ENCODE results near the gene PRKG1. TPM values are rescaled to one million over a fixed set of nuclear protein-coding genes. Genes with fewer than 3 reads are reported as not detected.

PRKG1 gene
- total RNA-seq, 4 donors from 2014 or later: 0.63 to 4.3 (median 2.1) TPM

- no peak for DNase-seq (ENCODE audit: low spot score in 2 of 2)
- H3K4me3 ChIP-seq (ENCODE audit: low read depth, poor library complexity, severe bottlenecking): no peak overlapping the region
- WGBS, 2 donors: 44 to 52% methylated on average over 3 of the region's 3 CpGs
- TF ChIP-seq CTCF (IDR thresholded peaks at IDR 0.05): no peak
- no peak for TF ChIP-seq POLR2A (IDR thresholded peaks at IDR 0.05)
- intact Hi-C loops (cut with DNase I; ENCODE audit: low total_unique reads): no loop called here
These were observed 1000.3 kb downstream of the PRKG1 start for GRCh38 chr10:52074505-52075026.

GRCh38 chr10:52077814-52078213 is 1003.5 kb downstream of the PRKG1 start:
- WGBS, 2 donors: 66 to 75% methylated on average over 7 of the region's 7 CpGs
- TF ChIP-seq CTCF (IDR thresholded peaks at IDR 0.05): no peak
- intact Hi-C loops (cut with DNase I; ENCODE audit: low total_unique reads): no loop called here
- no peak overlapping the region for H3K4me3 ChIP-seq (ENCODE audit: low read depth, poor library complexity, severe bottlenecking)
- no peak for DNase-seq (ENCODE audit: low spot score in 2 of 2)

- 78 to 84% methylated on average over 2 of the region's 2 CpGs for WGBS, 2 donors
- DNase-seq (ENCODE audit: low spot score in 2 of 2): no peak
- no peak for TF ChIP-seq POLR2A (IDR thresholded peaks at IDR 0.05)
- no peak for TF ChIP-seq CTCF (IDR thresholded peaks at IDR 0.05)
- H3K4me3 ChIP-seq (ENCODE audit: low read depth, poor library complexity, severe bottlenecking): no peak overlapping the region
- intact Hi-C loops (cut with DNase I; ENCODE audit: low total_unique reads): no loop called here
These were observed 1004.2 kb downstream of the PRKG1 start for GRCh38 chr10:52078397-52078937.

GRCh38 chr10:52082307-52082706 is 1008.0 kb downstream of the PRKG1 start:
- intact Hi-C loops (cut with DNase I; ENCODE audit: low total_unique reads): no loop called here
- 90 to 95% methylated on average over 1 of the region's 1 CpG for WGBS, 2 donors
- H3K4me3 ChIP-seq (ENCODE audit: low read depth, poor library complexity, severe bottlenecking): no peak overlapping the region
- no peak for TF ChIP-seq CTCF (IDR thresholded peaks at IDR 0.05)
- no peak for TF ChIP-seq POLR2A (IDR thresholded peaks at IDR 0.05)
- no peak for DNase-seq (ENCODE audit: low spot score in 2 of 2)

GRCh38 chr10:52083422-52083821 is 1009.1 kb downstream of the PRKG1 start:
- 75% methylated on average over 4 of the region's 4 CpGs for WGBS, 2 donors
- TF ChIP-seq POLR2A (IDR thresholded peaks at IDR 0.05): no peak
- TF ChIP-seq CTCF (IDR thresholded peaks at IDR 0.05): no peak
- intact Hi-C loops (cut with DNase I; ENCODE audit: low total_unique reads): no loop called here

GRCh38 chr10:52092390-52092789 is 1018.1 kb downstream of the PRKG1 start:
- intact Hi-C loops (cut with DNase I; ENCODE audit: low total_unique reads): no loop called here
- TF ChIP-seq CTCF (IDR thresholded peaks at IDR 0.05) (no peak), POLR2A (IDR thresholded peaks at IDR 0.05) (no peak)
- H3K4me3 ChIP-seq (ENCODE audit: low read depth, poor library complexity, severe bottlenecking): no peak overlapping the region
- DNase-seq (ENCODE audit: low spot score in 2 of 2): no peak

More at GRCh38 chr10:52083422-52083821, 1009.1 kb downstream of the PRKG1 start:
- DNase-seq (ENCODE audit: low spot score in 2 of 2): no peak
- no peak overlapping the region for H3K4me3 ChIP-seq (ENCODE audit: low read depth, poor library complexity, severe bottlenecking)
